HG02852 (cell line): ENCODE measurements around the gene INPP5D.

ENCODE experiments used
- ATAC-seq: cut with Tn5 transposase; IDR thresholded peaks from one replicate; pipeline ENCODE4 v1.9.1; 2021; ENCODE audit warnings: mild to moderate bottlenecking, moderate library complexity; ENCODE audit not compliant: unreplicated experiment

Gene INPP5D

DNA sequence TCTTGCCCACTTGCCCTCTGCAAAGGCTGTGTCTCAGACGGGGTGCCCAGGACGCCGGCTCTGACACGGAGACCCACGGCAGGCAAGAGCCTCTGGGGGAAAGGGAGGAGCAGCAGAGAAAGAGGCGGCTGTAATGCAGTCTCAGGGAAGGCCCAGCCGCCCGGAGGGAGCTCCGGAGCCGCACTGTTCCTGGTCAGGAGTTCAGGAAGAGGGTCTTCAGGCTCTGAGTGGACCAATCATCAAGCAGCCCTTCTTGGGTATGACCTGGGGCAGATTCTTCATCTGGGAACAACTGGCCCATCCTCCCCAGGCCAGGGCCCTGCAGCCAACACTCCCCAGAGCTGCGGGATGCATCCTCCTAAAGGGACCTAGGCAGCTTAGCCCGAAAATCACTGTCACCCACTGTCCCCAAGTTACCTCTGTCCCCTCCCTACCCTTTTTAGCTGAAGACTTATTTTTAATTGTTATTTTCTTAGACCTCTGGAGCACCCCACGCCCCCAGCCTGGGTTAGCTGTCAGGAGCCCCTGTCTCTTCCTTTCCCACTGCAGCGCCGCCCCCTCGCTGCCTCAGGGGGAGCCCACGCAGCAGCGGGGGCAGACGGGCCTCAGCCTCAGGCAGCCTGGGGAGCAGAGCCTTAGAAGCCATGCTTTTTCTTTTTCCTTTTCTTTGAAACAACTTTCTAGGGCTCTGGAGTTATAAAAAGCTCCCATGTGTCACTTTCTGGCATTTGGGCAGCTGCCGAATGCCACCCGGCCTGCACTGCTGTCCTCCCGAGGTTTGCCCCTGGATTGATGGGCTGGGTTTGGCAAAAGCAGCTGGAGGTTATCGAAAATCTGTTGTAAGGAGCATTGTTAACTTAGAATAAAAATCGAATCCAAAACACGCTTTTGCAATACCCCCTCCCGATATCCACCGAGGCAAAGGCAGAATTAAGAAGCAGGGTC, 28.3 kb upstream of the INPP5D start:
- ATAC-seq = no peak

DNA sequence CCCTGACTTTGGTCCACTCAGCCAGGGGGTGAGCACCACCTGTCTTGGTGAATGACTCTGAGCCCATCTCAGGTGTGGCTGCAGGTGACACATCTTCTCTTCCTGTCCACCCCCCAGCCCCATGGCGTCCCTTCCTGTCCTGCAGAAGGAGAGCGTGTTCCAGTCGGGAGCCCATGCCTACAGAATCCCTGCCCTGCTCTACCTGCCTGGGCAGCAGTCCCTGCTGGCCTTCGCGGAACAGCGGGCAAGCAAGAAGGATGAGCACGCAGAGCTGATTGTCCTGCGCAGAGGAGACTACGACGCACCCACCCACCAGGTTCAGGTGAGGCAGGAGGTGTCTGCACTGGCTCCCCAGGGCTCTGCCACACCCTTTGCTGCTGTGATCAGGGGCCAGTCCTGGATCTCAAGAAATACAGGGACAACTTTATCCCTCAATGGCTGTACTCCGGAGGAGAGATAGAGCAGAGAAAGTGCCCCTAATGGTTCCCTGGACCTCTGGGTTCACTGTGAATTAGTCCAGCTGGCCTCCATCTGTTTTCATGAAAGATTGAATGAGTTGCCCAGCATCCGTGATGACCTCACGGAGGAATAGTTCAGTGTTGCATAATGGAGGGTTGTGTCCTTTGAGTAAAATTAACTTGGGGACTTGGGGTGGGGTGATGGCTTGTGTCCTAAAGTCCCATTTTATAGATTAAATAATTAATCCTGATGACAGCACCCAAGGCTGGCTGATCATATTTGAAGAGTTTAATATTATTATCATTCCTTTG, 27.4 kb upstream of the INPP5D start, which contains the start of gene NEU2:
Gene NEU2, plus strand, starts transcription at position 122 of the 770 bp plus-strand sequence. Its CDS starts 0 bp downstream, at position 122.
- ATAC-seq = no peak

- ATAC-seq = no peak
These were observed 26.5 kb upstream of the INPP5D start for GRCh38 chr2:233033672-233034071.

- ATAC-seq = no peak
These were observed 25.9 kb upstream of the INPP5D start for GRCh38 chr2:233034091-233034882.

- ATAC-seq = no peak
These were observed 24.5 kb upstream of the INPP5D start for GRCh38 chr2:233035426-233036161.

DNA sequence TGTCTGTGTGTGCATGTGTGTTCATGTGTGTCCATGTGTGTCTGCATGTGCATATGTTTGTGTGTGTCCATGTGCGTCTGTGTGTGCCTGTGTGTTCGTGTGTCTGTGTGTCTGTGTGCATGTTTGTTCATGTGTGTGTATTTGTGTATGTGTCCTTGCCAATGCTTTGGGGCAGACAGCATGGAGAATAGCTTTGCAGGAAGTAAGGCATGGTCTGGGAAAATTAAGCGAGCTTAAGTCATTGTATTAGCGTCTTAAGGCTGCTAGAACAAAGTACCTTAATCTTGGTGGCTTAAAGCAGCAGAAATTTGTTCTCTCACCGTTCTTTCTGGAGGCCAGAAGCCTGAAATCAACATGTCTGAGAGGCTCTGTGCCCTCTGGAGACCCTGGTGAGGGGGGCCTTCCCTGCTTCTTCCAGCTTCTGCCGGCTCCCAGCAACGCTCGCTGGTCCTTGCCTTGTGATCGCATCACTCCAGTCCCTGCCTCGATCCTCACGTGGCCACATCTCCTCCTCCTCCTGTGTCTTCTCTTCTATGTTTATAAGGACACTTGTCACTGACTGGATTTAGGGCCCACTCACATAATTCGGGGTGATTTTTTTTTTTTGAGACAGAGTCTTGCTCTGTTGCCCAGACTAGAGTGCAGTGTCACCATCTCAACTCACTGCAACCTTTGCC, 23.8 kb upstream of the INPP5D start:
- ATAC-seq = no peak

DNA sequence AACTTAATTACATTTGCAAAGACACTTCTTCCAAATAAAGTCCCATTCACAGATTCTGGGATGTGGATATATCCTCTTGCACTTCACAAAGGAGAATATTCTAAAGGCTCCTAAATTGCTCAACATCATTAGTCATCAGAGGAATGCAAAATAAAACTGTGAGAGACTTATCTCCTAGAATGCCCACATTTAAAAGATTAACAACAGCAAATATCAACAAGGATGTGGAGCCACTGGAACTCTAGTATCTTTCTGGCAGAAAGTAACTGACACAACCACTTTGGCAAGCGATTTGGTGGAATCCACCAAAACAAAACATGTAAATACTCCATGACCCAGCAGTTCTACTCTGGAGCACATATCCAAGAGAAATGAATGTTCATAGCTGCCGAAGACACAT, 23.1 kb upstream of the INPP5D start:
- no peak for ATAC-seq

DNA sequence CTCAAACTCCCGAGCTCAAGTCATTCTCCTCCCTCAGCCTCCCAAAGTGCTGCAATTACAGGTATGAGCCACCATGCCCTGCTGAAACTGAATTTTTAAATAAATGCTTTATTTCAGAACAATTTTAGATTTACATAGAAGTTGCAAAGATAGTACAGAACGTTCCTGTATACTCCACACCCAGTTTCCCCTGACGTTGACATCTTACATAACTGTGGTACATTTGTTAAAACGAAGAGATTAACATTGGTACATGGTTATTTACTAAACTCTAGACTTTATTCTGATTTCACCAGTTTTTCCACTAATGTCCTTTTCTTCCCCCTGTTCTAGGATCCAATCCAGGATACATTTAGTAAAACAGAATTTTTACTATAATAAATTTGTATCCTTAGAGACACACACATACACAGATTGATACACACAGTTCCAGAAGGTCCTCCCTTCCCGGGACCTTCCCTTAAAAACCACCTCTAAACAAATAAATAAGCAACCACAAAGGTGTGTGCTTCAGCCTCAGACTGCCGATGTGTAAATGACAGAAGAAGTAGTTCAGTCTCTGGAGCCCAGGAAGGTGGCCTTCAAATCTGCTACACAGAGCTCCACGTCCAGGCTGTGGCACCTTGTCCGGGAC, 20.8 kb upstream of the INPP5D start:
- ATAC-seq = no peak

DNA sequence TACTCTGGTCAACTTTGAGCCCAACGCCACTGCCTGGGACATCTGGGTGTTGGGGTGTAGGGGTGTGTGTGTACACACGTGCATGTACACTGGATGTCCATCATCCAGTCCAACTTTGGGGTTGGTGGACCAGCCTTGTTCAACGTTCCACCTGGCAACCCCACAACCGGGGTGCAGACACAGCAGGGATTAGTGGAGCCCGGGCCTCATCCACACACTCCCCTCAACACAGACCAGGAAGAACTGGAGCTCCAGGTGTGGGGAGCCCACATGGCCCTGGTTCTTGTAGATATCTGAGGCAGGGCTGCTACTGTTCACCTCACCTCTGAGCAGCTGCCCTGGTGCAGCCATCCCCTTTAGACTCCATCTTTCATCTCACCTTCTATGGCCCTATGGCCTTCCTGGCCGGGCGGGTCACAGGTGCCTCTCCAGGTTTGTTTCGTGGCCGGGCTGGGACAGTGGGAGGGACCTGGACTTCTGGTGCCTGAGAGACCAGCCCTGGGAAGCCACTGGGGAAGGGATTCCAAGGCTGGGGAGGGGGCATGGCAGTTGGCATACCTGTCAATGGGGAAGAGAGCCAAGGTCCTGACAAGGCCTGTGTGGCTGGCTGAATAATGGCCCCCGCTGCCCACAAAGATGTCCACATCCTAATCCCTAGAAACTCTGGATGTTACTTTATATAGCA, 20.2 kb upstream of the INPP5D start:
- ATAC-seq = no peak

DNA sequence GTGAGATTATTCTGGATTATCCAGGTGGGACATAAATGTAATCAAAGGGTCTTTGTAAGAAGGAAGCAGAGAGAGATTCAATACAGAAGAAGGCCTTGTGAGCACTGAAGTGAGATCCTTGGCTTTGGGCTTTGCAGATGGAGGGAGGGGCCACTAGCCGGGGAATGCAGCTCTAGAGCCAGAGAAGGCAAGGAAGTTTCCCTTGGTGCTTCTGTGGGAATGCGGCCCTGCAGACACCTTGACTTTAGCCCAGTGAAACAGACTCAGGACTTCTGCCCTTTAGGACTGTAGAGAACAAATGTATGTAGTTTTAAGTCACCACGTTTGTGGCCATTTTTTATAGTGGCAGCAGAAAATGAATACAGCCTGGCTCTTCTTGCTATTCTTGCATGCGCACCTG, 19.6 kb upstream of the INPP5D start:
- no peak for ATAC-seq

GRCh38 chr2:233041722-233042323, 18.3 kb upstream of the INPP5D start:
- no peak for ATAC-seq

DNA sequence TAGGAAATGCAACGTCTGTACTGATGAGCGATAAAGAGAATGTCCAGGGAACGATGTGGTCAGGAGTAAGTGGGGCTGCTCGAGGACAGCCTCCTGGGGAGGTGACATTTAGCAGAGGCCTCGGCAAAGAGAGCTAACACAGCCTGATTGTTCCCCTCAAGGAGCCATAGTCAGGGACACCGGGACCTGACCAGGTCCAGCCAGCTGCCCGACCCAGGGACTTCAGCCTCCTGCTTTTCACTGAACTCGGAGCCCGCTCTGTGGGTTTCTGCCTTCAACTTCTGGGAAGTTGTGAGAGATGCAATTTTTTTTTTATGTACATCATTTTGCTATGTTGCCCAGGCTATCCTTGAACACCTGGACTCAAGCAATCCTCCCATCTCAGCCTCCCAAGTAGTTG, 17.6 kb upstream of the INPP5D start:
- no peak for ATAC-seq

GRCh38 chr2:233044974-233045605, 15.1 kb upstream of the INPP5D start:
- ATAC-seq = no peak

GRCh38 chr2:233047206-233047605, 12.9 kb upstream of the INPP5D start:
- ATAC-seq = no peak

DNA sequence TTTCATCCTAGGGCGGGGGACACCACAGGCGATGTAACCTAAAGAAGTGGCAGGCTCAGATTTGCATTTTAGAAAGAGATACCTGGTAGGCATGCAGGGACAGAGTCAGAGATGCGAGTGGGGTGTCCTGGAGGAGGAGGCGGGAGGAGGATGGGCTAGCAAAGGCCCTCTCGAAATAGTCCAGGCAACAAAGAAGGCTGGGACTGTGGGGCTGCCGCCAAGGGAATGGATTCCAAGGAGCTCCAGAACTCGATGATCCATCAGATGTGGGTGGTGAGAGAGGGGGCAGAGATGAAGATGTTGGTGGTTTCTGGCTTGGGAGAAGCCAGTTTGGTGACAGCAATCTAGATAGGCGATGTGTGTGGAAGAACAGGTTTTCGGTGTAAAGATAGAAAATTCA, 12.5 kb upstream of the INPP5D start:
- ATAC-seq = no peak

DNA sequence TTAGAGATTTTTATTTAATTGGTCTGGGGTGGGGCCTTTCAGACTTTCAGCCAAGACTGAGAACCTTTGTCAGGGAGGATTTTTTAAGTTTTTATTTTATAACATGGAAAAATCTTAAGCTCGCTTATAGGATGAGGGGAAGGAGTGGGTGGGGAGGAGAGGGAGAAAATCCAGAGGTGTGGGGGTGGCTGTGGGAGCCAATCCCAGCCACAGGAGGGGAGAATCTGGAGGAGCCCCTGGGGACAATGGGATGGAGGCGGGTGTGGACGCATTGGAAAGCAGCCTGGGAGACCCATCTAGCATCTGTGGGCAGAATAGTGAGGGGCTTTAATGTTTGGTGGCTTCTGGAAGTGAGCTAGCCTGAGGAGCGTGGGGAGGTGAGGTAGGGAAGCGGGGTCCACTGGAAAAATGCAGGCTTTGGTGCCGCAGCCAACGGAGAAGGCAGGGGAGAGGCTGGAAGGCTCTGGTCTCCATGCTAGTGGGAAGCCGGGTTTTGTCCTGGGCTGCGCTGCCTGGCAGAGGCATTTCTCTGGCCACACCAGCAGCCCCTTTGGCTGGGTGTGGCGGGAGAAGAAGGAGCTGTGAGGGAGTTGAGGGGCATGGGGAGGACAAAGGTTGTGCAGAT, 11.5 kb upstream of the INPP5D start:
- no peak for ATAC-seq

DNA sequence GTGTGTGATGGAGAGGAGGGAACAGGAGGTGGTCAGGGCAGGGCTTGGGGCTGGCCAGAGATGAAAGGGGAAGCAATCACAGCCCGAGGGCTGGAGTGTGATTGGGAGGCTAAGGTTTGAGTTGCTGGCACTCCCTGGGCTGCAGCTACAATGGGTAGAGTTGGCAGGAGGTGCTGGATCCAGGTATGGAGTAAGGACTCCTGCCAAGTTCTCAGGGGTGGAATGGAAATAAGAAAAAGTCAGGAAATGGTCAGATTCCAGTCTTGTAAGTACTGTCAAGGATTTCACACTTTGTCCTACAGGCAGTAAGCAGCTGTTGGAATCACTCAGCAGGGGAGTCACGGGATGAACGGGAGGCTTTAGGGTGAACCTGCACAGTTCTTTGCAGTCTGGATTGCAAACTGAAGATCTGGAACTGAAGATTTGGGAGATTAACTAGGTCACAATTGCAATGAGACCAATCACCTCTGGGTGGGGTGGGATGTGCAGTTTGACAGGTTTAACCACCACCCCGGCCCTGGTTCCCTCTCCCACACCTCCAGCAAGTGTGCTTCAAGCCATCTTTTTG, 10.9 kb upstream of the INPP5D start:
- no peak for ATAC-seq
